BE2C (cell line): ENCODE measurements around the gene HDAC10.
A peak's percentile ranks its signal among the peaks of the same experiment; 100 is the strongest.

Experiments
- DNase-seq: peaks from one replicate; pipeline ENCODE4 v3.0.0-alpha.2; 2020
- H3K27me3 ChIP-seq: fragments of 250-450 bp; sonication (Bioruptor Pico); 2 replicates; pipeline ENCODE4 v1.5.1; 2020; ENCODE audit warnings: mild to moderate bottlenecking
- H3K36me3 ChIP-seq: fragments of 250-450 bp; sonication (Bioruptor Pico); 2 replicates; pipeline ENCODE4 v1.5.1; 2020; ENCODE audit warnings: mild to moderate bottlenecking
- H3K4me1 ChIP-seq: fragments of 250-450 bp; sonication (Bioruptor Pico); 2 replicates; pipeline ENCODE4 v1.5.1; 2020
- H3K4me3 ChIP-seq: 2 replicates; pipeline ENCODE4 v1.5.1; 2011; ENCODE audit warnings: low read depth, low read length
- H3K9me3 ChIP-seq: fragments of 250-450 bp; sonication (Bioruptor Pico); 2 replicates; pipeline ENCODE4 v1.5.1; 2020
- CTCF ChIP-seq: IDR thresholded peaks from 2 replicates; pipeline ENCODE4 v1.5.1; 2012; ENCODE audit warnings: mild to moderate bottlenecking, low read depth, low read length

HDAC10 gene

GRCh38 chr22:50199251-50199721, 51.8 kb downstream of the HDAC10 start:
- Histone ChIP-seq H3K36me3 (peaks cover 49% of the 10 kb centered on the region), H3K9me3 (no peaks in the 10 kb centered on the region), H3K27me3 (no peaks in the 10 kb centered on the region), H3K4me1 (no peaks in the 10 kb centered on the region), H3K4me3 (peak overlapping the region; percentile 73)
- no peak for TF ChIP-seq CTCF
- DNase-seq = no peak

GRCh38 chr22:50198624-50199017, 52.4 kb downstream of the HDAC10 start:
- TF ChIP-seq CTCF = no peak
- no peak for DNase-seq
- no peaks in the 10 kb centered on the region for H3K4me1 ChIP-seq
- no peaks in the 10 kb centered on the region for H3K27me3 ChIP-seq
- no peaks in the 10 kb centered on the region for H3K9me3 ChIP-seq
- no peak overlapping the region for H3K4me3 ChIP-seq
- peaks cover 50% of the 10 kb centered on the region for H3K36me3 ChIP-seq

GRCh38 chr22:50197856-50198623, 53.0 kb downstream of the HDAC10 start:
- H3K4me1 ChIP-seq = no peaks in the 10 kb centered on the region
- no peak for TF ChIP-seq CTCF
- no peak for DNase-seq
- no peaks in the 10 kb centered on the region for H3K9me3 ChIP-seq
- H3K36me3 ChIP-seq = peaks cover 50% of the 10 kb centered on the region
- H3K27me3 ChIP-seq = no peaks in the 10 kb centered on the region
- H3K4me3 ChIP-seq = no peak overlapping the region

- no peak for TF ChIP-seq CTCF
- no peak for DNase-seq
These were observed 53.9 kb downstream of the HDAC10 start for GRCh38 chr22:50197000-50197800.

GRCh38 chr22:50196256-50196655, 54.8 kb downstream of the HDAC10 start:
- H3K9me3 ChIP-seq = no peaks in the 10 kb centered on the region
- no peak for TF ChIP-seq CTCF
- no peak for DNase-seq
- H3K4me3 ChIP-seq = no peak overlapping the region
- no peaks in the 10 kb centered on the region for H3K27me3 ChIP-seq
- peaks cover 45% of the 10 kb centered on the region for H3K36me3 ChIP-seq
- H3K4me1 ChIP-seq = peaks cover 2% of the 10 kb centered on the region

More at GRCh38 chr22:50197000-50197800, 53.9 kb downstream of the HDAC10 start:
- Histone ChIP-seq H3K27me3 (no peaks in the 10 kb centered on the region), H3K36me3 (peaks cover 45% of the 10 kb centered on the region), H3K4me1 (no peaks in the 10 kb centered on the region), H3K9me3 (no peaks in the 10 kb centered on the region), H3K4me3 (no peak overlapping the region)
